ENCODE measurements around the gene LPO.

Gene LPO

DNA sequence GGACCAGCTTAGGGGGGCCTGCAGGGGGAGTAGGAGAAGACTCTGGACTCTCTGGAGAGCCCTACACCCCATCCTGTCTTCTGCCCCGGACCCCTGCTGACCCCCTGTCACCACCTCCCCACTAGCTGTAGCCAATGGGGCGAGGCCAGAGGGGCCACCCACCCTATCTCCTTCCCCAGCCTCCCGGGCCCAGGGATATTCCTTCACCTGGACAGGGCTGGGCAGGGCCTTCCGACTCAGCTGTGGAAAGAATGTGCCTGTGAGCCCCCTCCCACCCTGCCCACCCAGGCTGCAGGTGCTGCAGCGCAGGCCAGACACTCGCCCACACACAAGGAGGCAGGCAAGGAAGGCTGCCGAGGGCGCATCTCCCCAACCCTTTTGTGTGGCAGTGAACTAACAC lies 67.2 kb downstream of the LPO start:
- no peak for DNase-seq (ENCODE audit: low read depth)

DNA sequence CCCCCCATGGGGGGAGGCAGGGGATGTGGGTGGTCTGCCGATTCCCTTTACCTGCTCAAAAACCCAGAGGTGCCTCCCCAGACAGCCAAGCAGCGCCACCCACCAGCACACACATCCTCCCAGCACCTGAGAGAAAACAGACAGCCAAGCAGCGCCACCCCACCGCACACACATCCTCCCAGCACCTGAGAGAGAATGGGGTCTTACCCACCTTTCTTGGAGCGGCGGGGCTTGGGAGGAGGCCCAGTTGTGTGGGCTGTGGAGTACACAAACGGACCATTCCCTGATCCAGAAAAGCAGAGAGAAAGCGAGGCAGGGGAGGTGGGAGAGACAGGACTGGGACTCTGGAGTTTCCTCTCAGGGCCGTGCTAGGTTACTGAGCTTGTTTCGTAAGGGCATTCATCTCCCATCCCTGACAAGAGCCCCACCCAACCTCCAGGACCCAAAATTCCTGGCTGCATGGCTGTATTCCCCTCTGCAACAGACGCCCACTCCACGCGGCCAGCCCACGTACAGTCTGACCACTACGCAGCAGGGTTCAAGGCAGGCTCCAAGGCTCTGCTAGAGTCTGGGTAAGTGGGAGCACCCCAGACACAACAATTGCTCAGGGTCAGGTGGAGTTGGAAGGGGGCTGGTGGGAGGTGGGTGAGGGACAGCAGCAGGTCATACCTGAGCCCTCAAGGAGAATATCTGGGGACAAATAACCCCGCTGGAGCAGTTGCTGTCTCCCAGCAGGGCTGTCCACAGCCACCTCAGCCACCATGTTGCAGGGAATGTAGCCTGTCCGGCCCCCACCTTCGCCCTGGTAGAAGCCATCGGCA lies 68.0 kb downstream of the LPO start:
- DNase-seq (ENCODE audit: low read depth): no peak

DNA sequence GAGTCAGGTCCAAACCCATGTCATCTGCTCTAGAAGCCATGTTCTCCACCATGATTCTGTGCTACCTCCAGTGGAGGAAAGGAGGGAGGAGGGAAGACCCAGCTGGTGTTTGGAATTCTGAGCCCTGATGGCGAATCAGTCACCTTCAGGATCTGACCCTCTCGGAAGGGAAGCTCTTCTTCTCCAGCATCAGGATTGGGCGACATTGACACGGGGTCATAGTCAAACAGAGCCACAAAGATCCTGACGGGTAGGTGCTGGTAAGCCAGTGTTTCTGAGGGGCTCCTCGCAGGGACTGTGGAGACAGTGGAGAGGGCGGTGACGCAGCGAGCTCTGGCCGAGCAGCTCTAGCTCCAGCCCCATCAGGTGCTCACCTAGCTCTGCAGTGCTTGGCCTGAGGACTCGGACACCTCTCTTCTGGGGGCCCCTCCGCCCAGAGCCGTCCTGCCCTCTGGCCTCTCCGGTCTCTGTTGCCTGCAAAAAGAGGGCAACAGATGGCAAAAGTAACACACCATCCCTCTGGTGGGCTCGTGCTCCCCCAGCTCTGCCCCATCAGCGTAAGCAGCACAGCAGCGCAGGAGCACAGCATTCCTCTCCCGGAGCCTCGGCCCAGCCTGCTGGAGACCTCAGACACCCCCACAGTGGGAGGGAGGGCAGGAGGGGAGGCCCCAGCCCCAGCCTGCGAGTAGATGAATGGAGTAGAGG lies 69.2 kb downstream of the LPO start:
- no peak for DNase-seq (ENCODE audit: low read depth)

DNA sequence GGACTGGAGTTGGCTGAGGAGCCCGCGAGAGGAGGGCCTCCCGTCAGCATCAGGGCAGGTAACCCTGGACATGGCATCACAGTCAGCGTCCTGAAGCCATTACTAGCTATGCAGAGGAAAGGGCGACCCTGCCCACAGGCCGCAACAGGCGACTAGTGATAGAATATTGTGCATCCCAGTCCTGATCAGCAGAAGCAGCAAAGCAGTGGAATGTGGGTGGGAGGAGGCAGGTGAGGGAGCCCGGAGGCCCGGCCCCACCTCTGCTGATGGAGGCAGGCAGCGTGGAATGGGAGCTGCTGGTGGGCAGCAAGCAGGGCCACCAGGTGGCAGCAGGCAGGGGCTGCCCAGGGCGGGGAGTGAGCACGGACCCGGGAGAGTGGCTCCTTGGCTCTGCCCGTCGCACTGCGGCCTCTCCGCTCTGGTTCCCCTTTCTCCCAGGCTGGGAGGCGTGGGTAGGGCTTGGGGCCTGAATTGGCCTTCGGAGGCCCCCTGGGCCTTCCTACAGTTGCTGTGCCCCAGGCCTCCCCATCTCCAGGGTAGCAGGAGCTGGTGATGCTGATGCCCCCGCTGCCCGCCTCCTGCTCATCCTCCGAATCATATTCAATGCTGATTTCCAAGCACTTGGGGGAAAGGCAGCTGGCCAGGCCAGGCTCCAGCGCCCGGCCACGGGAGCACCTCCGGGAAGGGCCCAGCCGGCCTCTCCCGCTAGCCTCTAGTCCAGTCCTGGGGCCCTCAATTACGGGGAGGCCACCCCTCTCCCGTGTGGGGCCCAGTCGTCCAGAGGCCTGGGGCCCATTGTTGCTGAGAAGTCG lies 70.0 kb downstream of the LPO start:
- no peak for DNase-seq (ENCODE audit: low read depth)

DNA sequence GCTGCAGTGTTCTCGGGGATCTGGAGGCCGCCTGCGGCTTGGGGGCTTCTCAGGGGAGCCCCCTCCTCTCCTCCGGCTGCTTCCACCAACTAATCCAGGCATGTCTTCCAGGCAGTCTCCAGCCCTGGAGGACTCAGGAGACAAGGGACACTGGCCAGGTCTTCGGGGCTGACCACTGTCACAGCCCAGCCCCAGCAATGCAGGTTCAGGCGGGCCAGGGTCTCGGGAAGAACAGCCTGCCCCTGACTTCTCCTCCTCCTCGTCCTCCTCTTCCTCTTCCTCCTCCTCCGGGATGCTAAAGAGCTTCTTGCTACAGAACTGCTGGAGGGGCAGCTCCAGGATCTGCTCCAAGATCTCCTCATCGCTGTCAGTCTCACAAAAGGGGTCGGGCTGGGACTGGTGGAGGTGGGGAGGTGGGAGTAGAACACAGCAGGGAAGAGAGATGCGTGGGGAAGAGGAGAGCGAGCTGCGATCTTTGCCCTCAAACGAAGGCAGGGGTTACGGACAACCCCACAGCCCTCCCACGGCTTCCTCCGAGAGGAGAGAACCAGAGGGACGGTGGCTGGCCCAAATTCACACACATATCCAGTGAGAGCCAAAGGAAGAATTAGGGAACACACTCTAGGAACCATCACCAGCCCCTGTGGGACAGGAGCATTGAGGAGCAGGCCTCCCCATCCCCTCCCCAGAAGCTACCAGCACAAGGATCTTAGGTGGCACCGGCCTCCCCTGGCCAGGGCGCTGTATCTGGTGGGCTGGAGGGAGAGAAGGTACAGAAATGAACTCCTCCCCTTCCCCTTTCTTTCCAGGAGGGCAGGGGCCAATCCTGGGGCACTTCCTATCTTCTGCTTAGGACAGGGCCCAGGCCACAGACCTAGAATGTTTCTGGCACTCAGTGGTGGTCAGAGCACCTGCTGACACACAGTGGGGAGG lies 70.9 kb downstream of the LPO start:
- DNase-seq (ENCODE audit: low read depth): no peak

DNA sequence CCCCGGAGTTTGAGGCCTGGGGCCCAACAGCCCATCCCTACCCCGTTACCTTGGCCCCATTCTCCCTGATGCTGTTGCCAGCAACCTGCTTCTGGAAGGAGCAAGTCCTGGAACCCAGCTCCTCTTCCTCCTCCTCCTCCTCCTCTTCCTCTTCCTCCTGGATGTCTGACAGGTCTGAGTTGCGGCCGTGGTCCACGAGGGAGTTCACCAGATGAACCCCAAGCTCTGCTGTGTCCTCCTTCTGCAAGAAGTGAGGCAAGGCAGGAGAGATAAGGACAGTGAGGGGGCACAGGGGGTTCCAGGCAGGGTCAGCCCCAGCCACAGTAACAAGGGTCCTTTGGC lies 71.5 kb downstream of the LPO start:
- no peak for DNase-seq (ENCODE audit: low read depth)

DNA sequence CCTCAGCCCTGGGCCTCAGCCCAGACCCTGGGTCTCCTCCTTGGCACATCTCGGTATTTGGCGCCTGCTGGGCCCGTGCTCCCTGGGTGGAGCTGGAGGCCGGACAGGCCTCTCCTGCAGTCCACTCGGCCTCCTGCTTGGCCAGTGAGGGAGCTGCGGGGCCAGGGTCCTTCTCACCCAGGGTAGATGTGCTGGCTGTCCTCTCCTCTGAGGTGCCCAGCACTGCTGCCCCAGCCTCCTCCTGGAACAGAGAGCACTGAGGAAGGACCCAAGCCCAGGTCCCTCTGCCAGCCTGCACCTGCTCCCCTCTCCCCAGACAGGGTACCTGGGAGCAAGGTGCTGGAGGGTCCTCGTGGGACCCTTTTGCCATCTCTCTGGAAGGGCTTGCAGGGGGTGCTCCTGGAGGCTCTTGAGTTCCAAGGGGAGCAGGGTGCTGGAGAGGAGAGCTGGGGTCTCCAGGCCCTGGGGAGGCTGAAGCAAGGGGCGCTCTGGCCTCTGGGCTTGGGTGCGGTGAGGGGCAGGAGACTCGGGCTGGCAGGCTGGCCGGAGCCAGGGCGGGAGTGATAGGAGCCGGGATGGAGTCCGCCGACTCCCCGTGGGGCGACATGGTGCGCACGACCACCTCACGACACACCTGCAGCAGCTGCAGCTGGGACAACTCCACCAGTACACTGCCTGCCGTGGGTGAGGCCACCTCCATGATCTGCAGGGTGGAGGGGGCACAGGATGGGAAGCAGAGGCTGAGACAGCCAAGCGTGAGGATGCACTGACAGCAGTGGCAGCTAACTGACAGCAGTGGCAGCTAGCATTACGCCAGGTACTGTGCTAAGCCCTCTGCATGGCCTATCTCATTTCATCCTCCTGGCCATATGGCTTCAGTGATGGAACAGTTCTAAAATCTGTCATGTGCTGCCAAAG lies 72.4 kb downstream of the LPO start:
- DNase-seq (ENCODE audit: low read depth): no peak

DNA sequence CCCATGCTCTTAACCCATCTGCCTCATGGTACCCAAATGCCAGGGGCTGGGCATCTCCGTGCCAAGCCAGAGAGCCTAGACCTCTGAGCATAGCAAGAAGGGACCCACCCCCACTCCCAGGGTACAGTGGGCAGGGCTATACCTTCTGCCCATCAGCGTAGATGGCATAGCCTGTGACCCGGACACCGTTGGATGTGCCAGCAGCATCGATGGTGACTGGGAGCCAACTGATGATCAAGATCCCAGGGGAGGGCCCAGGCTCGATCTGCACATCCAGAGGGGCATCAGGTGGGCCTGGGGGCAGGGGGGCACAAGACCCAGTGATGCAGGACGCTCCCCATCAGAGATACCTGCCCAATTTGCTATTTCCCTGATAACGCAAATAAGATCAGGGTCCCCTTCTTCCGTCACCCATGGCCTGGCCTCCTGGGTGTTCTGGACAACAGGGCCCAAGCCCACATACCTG lies 73.1 kb downstream of the LPO start:
- no peak for DNase-seq (ENCODE audit: low read depth)

DNA sequence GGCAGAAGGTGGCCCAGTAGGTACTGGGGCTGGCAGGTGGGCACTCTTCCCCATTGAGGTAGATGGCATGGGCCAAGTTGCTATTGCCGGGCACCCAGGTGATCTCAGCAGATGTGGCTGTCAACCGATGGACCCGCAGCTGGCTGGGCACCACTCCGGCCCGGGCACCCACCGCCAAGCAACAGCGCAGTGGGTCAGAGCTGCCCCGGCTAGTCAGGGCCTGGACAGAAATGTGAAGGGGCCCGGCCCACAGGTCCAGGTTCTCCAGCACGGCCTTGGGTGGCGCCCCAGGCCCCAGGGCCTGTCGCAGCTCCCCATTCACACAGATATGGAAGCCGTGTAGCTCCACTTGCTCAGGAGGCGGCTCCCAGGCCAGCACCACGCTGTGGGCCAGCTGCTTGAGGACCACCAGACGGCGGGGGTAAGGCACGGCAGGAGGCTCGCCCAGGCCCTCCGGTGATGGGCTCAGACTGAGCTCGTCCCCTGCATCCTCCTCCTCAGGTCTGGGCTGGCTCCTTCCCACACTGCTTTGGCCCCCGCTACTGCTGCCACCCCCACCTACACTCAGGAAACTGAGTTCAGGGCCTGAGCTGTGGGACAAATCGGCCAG lies 73.7 kb downstream of the LPO start:
- no peak for DNase-seq (ENCODE audit: low read depth)

DNA sequence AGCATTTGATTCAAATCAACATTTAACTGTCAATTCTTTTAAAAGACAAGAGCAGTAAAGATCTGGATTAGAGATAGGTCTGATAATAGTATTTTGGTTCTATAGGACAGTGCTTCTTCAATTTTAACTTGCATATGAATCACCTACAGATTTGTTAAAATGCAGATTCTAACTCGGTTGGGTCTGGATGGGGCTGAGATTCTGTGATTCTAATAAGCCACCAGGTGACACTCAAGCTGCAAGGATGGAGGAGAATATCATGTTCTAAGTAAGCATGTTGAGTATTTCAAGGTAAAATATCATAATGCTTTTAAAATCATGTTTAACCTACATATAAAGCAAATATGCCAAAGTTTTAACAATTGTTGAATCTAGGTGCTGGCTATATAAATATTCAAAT lies 74.4 kb downstream of the LPO start:
- DNase-seq (ENCODE audit: low read depth): no peak

DNA sequence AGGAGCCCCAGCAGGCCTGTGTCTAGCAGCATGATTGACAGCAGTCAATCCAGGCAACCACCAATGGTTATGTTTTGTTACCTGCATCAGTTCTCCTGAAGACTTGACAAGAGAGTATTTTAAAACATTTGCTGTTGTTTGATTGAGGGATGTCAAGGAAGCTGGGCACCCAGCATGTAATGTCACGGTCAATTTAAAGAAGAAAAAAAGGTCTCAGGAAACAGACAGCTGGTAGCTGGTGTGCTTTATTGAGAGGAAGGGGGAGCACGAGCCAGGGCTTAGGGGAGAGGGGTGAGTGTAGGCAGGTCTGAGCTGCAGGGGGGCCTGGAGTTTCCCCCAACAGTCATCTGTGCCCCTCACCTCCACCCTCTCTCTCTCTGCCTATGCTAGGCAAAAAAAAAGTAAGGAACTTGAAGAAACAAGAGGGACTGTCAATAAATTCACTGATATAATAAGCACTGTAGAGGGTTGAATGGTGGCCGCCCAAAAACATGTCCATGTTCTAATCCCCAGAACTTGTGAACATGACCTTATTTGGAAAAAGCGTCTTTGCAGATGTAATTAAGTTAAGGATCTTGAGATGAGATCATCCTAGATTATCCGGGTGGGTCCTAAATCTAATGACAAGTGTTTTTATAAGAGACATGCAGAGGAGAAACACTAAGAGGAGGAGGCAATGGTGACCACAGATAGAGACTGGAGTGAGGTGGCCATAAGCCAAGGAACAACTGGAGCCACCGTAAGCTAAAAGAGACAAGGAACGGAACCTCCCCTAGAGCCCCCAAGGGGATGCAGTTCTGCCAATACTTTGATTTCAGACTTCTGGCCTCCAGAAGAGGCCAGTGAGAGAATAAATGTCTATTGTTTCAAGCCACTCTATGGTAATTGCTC lies 75.7 kb downstream of the LPO start:
- no peak for DNase-seq (ENCODE audit: low read depth)

DNA sequence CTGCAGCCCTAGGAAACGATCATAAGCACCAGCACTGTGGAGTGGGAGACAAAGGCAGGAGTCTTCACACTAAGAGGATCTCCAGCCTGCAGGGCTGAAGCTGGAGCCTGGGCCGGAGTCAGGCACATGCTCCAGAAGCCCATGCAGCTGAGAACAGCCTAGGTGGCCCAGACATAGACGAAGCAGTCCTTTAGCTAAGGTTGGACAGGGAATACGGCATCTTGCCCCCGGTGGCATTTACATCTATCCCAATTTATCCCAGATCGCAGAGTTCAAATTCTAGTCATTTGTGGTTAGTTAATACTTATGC lies 76.3 kb downstream of the LPO start:
- DNase-seq (ENCODE audit: low read depth): no peak

DNA sequence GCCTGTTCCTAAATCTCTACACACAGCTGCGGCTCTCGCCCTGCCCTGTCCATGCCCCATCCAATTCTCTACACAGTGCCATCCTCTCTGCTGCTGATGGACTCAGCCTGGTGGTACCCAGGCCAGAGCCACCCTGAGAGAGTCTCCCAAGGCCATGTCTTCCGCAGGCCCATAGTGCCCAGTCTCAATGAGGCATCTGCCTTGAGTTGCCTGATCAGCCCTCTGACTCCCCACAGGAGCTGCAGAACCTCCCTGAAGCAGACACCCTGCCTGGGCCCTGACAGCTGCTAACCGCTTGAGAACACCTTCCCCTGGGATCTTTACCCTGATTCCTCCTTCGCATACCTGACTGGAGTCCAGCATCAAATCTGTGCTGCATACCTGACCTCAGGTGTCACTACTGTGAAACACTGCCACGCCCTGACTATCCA lies 76.9 kb downstream of the LPO start:
- DNase-seq (ENCODE audit: low read depth): no peak

DNA sequence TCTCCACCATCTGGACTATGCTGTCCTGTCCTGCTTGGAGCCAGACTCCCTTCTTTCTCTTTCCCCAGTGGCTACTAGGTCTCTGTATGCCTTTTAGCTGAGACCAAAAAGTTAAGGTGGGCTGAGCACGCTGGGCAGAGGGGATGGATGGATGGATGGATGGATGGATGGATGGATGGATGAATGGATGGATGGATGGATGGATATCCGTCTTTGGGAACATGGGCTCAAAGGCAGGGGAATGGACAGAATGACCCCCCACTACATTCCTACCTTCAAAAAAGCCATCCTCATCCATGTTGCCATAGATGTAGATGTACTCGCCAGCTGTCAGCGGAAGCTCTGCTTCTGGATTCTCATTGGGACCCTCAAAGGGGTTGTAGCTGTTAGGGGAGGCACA lies 77.4 kb downstream of the LPO start:
- DNase-seq (ENCODE audit: low read depth): no peak

DNA sequence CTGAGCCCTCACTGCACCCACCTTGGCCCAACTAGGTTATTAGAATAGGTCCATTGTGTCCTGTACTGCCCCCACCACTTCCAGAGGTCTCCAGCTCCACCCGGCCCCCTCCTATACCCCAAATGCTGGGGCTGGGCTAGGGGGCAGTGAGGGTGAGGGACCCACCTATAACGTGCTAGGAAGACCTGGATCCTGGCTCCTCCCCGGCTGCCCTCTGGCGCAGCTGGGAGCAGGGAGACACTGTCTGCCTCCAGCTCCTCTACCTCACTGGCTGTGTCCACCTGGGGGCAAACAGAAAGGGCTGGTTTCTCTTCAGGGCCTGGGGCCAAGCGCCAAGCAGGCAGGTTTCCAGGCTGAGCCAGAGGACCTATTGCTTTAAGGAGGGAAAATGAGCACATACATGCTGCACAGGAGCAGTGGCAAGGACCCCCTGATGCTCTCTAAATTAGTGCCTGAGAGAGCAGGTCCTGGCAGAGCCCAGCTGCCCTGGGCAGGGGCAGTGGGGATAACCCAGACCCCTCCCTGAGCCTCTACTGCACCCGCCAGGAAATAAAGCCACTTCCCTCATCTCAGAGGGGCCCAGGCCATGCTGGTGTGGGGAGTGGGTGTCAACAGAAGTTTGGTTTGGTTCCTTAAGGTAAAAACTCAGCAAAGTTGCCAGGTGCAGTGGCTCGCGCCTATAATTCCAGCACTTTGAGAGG lies 78.0 kb downstream of the LPO start:
- no peak for DNase-seq (ENCODE audit: low read depth)

DNA sequence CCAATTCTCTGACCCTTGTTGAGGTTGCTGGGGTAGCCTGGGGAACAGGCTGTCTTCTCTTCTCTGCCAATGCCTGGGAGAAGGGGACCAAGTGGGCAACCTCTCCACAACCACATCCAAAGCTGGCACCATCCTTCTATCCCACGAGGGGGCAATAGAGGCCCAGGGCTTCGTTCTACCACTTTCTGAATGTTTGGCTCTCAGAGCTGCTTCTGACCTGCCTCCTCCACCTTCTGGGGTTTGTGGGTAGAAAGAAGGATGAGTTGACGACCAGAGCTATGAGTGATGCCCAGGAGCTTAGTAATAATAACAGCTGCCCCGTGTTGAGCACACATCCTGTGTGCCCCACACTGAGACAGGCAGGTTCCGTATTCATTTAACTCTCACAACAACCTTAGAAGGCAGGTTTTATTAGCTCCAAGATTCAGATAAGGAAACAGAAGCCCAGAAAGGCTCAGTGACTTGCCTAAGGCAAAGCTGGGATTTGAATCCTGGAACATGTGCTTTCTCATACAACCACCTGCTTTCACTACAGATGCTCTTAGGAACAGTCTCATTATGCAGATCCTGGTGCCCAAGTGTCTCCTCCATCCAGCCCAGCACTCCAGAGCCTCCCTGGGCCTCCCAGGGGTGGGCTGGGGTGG lies 79.2 kb downstream of the LPO start:
- DNase-seq (ENCODE audit: low read depth): no peak

DNA sequence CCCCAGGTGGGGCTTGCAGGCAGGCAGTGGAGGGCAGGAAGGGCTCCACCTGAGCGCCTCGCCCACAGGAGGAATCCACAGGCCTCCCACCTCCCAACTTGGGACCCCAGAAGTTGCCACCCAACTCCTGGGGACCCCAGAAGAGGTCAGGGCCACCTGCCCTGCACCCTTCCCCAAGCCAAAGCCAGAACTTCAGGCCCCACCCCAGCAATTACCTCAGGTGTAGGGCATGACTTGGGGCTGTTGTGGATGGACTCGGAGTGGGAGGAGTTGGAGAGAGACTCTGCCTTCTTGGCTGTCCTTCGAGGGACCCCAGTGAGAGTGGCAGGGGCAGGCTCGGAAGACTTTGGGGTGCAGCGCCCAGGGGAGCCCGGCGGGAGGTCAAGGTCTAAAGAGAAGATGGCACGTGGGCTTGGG lies 79.7 kb downstream of the LPO start:
- DNase-seq (ENCODE audit: low read depth): no peak

All from non-pigmented ciliary epithelial cell (primary cell).